ENCODE measurements around the gene LRRC59.
"Not testable (repeated sequence)": the region's sequence is repeated elsewhere in the genome, so short reads cannot be mapped to it uniquely, and the experiment has no call there.

The LRRC59 gene

DNA sequence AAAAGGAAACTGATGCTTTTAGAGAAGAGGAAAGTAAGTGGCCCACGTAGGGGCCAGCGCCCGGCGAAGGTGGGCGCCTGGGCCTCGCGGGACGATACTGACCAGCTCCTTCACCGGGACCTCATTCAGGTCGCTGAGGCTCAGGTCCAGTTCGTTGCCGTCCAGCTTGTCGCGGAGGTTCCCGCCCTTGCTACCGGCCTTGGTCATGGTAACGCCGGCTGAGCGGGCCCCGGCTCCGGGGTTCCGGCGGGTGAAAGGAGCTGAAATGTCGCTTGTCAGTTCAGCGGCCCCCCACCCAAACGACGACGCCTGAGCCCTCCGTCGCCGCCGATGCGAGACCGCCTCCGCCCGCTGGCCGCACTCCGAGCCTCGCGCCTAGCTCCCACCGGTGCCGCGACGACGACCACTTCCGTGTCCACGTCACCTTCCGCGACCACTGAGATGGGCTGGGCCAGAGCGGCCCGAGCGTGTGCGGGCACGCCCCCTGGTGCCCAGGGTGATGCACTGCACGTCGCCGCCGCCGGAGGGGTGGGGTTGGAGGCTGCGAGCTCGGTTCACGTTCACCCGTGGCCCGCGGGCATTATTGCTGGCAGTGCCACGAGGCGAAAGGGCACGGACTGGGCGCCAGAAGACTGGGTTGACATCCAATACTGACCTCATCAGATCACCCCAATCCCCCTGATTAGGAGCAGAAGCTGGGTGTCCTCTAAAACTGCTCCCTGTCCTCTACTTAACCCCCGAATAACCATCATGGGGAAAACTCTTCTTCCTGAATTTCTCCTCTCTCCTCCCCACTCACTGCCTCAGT, at the start of gene LRRC59:
Gene LRRC59 (minus strand): TSS at position 413 of the 808 bp plus-strand sequence. CDS start 206 bp downstream, at position 207.
- no peak for DNase-seq (ENCODE audit: low read depth, low spot score)
- peak within 1 kb of the TSS; percentile 88 for H3K27ac ChIP-seq

GRCh38 chr17:50445730-50446325, 48.5 kb upstream of the LRRC59 start:
- no peak overlapping the region for H3K27ac ChIP-seq
- no peak for DNase-seq (ENCODE audit: low read depth, low spot score)

- no peak for DNase-seq (ENCODE audit: low read depth, low spot score)
- no peak overlapping the region for H3K27ac ChIP-seq
Measured at GRCh38 chr17:50444841-50445715, 47.8 kb upstream of the LRRC59 start.

- no peak overlapping the region for H3K27ac ChIP-seq
- DNase-seq (ENCODE audit: low read depth, low spot score) = no peak
Measured at GRCh38 chr17:50443505-50443974, 46.2 kb upstream of the LRRC59 start.

DNA sequence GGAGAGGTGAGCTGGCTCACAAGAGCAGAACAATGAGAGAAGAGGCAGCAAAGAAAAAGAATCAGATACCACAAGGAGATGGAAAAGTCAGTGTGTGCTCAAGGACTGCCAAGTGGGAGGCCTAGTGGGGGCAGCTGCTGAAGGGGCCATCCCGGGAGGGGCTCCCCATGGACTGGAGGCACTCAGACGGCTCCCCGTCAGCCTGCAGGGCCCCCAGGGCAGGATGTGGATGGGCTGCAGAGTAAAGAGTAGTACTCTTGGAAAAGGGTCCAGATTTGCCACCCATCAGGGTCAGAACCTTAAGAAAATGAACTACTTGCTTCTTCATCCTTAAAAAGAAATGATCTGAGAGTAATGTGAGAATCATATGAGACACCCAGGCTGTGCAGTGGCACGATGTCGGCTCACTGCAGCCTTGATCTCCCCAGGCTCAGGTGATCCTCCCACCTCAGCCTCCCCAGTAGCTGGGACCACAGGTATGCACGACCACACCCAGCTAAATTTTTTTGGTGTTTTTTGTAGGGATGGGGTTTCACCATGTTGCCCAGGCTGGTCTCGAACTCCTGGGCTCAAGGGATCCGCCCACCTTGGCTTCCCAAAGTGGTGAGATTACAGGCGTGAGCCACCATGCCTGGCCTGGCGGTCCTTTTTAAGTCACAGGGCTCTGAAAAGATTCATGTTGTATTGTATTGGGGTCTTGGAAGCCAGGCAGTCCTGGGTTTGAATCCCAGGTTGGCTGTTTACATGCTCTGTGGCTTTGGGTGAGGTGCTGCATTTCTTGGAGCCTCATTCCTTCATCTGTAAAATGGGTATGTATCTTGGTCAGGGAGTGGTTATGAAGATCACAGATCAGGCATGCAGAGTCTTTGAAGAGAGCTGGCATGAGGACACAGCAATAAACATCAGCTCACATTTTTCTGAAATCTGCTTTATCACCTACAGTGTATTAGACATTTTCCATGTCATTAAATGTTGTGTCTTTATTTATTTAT, 43.8 kb upstream of the LRRC59 start:
- no peak for DNase-seq (ENCODE audit: low read depth, low spot score)
- no peak overlapping the region for H3K27ac ChIP-seq

DNA sequence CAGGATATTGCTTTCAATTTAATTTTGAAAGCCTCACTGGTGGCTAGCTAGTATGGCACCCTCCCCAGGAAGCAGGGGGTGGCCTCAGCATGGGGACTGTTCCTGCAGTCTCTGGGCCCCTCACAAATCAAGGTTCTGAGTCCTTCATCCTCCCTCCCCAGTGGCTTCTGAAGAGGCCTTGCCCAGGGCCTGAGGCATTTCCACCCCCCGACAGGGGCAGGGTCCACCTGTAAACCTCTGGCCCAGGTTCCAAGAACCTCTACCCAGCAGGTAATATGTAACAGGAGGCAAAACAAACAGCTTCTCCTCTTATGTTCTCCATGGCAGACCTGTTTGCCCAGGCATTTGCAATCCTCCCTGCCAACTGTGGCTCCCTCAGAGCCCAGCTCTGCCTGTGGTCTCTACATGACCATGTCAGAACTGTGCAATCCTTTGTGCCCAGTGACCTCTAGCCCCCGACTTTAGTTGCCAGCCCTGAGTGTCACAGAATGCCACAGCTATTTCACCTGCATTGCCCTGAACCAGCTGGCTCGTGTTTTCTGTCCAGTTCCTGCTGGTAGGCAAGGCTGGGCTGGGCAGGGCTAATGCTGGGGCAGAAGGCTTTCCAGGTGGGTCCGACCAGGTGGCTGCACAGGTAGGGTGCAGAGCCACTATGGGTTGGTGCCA, 43.0 kb upstream of the LRRC59 start:
- H3K27ac ChIP-seq = no peak overlapping the region
- DNase-seq (ENCODE audit: low read depth, low spot score) = no peak

GRCh38 chr17:50439008-50439407, 41.7 kb upstream of the LRRC59 start:
- H3K27ac ChIP-seq = no peak overlapping the region
- no peak for DNase-seq (ENCODE audit: low read depth, low spot score)

GRCh38 chr17:50437409-50437808, 40.1 kb upstream of the LRRC59 start:
- no peak overlapping the region for H3K27ac ChIP-seq
- DNase-seq (ENCODE audit: low read depth, low spot score) = no peak

DNA sequence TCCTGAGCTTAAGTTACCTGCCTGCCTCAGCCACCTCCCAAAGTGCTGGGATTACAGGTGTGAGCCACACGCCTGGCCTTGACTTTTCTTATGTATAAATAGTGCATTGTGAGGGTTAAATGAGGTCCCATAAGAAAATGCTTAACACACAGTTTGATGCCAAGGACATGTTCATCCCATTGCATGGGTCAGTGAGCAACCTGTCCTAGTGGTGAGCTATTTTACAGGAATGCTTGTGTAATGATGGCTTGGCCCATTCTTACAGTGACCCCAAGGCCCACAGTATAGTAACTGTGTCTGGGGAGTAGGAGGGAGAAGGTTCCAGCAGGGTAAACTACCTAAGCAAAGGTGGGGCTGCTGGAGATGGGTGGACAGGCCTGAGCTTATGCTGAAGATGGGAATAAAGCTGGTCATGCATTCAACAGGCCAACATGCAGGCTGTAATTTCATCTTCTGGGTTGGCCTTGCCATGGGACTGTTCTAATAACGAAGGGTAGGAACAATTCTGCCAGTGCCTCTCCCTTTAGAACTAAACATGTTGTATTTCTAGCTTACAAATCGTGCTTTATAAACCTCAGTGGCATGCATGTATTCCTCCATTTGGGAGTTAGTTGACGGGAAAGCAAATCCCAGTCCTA, 34.9 kb upstream of the LRRC59 start:
- no peak for DNase-seq (ENCODE audit: low read depth, low spot score)

DNA sequence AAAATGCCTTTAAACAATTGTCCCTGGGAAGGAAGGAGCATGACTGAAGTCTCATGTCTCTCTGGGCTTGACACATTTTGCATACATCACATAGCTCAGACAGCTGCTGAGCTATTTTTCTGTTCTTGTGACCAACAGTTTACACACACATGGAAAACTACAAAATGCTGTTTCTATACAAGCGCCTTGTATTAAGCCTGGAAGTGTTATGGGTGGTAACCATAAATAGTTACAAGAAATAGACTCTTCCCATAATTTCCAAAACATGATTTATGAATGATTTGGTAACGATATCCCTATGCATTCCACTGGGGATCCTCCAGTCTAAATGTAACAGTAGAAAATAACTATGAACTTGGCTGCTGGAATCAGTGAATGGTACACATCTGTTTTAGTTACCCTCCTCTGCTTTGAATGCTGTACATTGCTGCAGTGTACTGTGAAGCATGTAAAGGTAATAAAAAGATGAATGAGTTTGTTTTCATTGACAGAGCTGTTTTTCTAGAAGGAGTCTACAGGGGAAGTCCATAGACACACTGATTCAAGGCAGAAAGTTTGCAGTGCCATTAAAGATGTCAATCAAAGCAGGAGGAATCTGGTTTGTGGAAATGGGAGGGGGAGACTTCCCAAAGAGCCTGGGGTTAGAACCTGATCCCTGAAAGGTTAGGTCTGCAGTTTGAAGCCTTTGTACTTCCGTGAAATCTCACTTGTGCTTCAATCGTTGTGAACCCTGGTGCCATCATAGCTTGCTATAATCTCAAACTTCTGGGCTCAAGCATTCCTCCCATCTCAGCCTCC, 33.7 kb upstream of the LRRC59 start:
- DNase-seq (ENCODE audit: low read depth, low spot score) = no peak
- no peak overlapping the region for H3K27ac ChIP-seq

More for the DNA sequence above, 34.9 kb upstream of the LRRC59 start:
- H3K27ac ChIP-seq = no peak overlapping the region

GRCh38 chr17:50429793-50430192, 32.5 kb upstream of the LRRC59 start:
- H3K27ac ChIP-seq = peak overlapping the region; percentile 87
- no peak for DNase-seq (ENCODE audit: low read depth, low spot score)

DNA sequence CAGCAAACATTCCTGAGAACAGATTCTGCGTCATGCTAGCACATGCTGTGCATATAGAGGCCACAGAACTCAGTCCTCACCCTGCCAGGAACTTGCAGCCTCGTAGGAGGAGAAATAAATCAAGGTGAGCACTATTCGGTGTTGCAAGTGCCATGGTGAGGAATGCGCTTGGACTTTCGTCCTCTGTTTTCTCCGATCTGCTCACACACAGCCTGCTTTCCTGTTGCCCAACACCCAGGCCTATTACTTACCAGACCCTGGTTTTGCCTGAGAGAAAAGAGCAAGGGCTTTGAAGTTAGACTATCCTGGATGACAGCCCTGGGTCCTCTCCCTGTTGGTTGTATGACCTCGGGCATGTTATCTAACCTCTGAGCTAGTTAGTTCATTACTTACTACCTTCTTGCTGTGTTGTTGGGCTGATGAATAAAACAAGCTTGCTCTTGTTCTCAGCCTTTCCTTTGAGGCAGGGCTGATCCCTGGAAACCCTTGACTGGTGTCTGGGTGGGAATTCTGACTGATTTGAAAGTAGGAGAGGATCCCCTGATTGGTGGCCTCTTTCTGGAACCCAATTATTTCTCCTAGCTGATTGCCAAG, 31.6 kb upstream of the LRRC59 start:
- peak; percentile 95 for DNase-seq (ENCODE audit: low read depth, low spot score)
- peak overlapping the region; percentile 87 for H3K27ac ChIP-seq

DNA sequence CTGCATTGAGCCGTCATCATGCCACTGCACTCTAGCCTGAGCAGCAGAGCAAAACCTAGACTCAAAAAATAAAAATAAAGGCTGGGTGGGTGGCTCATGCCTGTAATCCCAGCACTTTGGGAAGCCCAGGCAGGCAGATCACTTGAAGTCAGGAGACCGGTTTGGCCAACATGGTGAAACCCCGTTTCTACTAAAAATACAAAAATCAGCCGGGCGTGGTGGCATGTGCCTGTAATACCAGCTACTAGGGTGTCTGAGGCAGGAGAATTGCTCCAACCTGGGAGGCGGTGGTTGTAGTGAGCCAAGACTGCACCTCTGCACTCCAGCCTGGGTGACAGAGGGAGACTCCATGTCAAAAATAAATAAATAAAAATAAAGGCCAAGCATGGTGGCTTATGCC, 30.8 kb upstream of the LRRC59 start:
- not testable (repeated sequence) for DNase-seq (ENCODE audit: low read depth, low spot score)
- peak overlapping the region; percentile 87 for H3K27ac ChIP-seq

- H3K27ac ChIP-seq = peak overlapping the region; percentile 87
- no peak for DNase-seq (ENCODE audit: low read depth, low spot score)
Measured at GRCh38 chr17:50426814-50427787, 29.8 kb upstream of the LRRC59 start.

DNA sequence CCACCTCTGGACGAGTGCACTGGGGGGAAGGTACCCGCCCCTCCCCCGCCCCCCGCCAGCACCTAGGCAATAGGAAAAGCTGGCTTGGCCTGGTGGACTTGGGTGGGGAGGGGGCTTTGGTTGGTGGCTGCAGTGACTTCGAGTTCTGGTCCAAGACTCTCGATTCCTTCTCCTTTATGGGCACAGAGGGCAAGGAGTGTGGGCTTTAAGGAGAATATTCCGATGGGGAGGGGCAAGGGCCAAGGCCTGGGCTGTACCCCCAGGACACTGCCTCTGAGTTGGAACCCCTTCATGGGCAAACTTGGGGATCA, 29.1 kb upstream of the LRRC59 start:
- H3K27ac ChIP-seq = peak overlapping the region; percentile 87

GRCh38 chr17:50425682-50426471, 28.6 kb upstream of the LRRC59 start, which contains the start of gene ACSF2:
ACSF2 (plus strand) TSS chr17:50426218; CDS start chr17:50426262, 44 bp downstream.
- H3K27ac ChIP-seq = peak within 1 kb of the TSS; percentile 87
- DNase-seq (ENCODE audit: low read depth, low spot score) = no peak

More for the DNA sequence above, 29.1 kb upstream of the LRRC59 start:
- DNase-seq (ENCODE audit: low read depth, low spot score) = no peak
